HEK293 (cell line): ENCODE data around the gene C17orf50.

Source experiments
- CTCF ChIA-PET: fragments of 350-600 bp; formaldehyde crosslinking; extraction: SDS; loops from one replicate; lab custom pipeline; 2021; ENCODE audit warnings: antibody characterized with exemption; lab: Yijun Ruan, JAX
- POLR2A ChIA-PET: fragments of 300-600 bp; formaldehyde crosslinking; extraction: SDS; loops from one replicate; lab custom pipeline; 2020; ENCODE audit warnings: antibody characterized with exemption, inconsistent platforms; lab: Yijun Ruan, JAX
- H3K27ac ChIP-seq: fragments of 200-500 bp; sonication (Bioruptor generic); 2 replicates; pipeline ENCODE4 v1.5.1; 2014; ENCODE audit warnings: low read depth, low read length, control low read depth, inconsistent platforms; ENCODE audit errors: extremely low read depth
- H3K36me3 ChIP-seq, 2 experiments: fragments of 200-500 bp in 1 of 2; sonication (Bioruptor generic) in 1 of 2; 1 replicate in 1 of 2; 2 replicates in 1 of 2; pipeline ENCODE4 v1.5.1; 2014 to 2017; ENCODE audit warnings: inconsistent platforms in 2 of 2, low read length in 2 of 2; ENCODE audit not compliant: control insufficient read depth in 2 of 2, insufficient read depth in 1 of 2
- H3K4me1 ChIP-seq: fragments of 200-500 bp; sonication (Bioruptor generic); 2 replicates; pipeline ENCODE4 v1.5.1; 2014; ENCODE audit warnings: mild to moderate bottlenecking, low read length, inconsistent platforms; ENCODE audit not compliant: control insufficient read depth, insufficient read depth
- H3K4me3 ChIP-seq: 2 replicates; pipeline ENCODE4 v1.5.1; 2011; ENCODE audit warnings: low read depth, mild to moderate bottlenecking, control low read depth, low read length, moderate library complexity
- H3K9me3 ChIP-seq: fragments of 200-500 bp; sonication (Bioruptor generic); 2 replicates; pipeline ENCODE4 v1.5.1; 2014; ENCODE audit warnings: low read depth, low read length, inconsistent platforms; ENCODE audit not compliant: control insufficient read depth, insufficient read depth
- ELK4 ChIP-seq: IDR thresholded peaks from 2 replicates; pipeline ENCODE4 v1.6.1; 2011; ENCODE audit warnings: mild to moderate bottlenecking, low read depth, low read length, borderline replicate concordance
- GFI1B ChIP-seq: fragments of 450-650 bp; formaldehyde crosslinking; IDR thresholded peaks from 2 replicates; pipeline ENCODE4 v1.5.1; 2016; ENCODE audit warnings: missing biosample characterization, missing genetic modification characterization
- MZF1 ChIP-seq: fragments of 450-650 bp; formaldehyde crosslinking; IDR thresholded peaks from 2 replicates; pipeline ENCODE4 v1.5.1; 2017; ENCODE audit warnings: missing biosample characterization, missing genetic modification characterization, borderline replicate concordance
- PRDM10 ChIP-seq: fragments of 450-650 bp; formaldehyde crosslinking; IDR thresholded peaks from 2 replicates; pipeline ENCODE4 v1.5.1; 2016; ENCODE audit warnings: missing biosample characterization, missing genetic modification characterization
- REPIN1 ChIP-seq: fragments of 450-650 bp; formaldehyde crosslinking; IDR thresholded peaks from 2 replicates; pipeline ENCODE4 v1.5.1; 2017; ENCODE audit warnings: missing biosample characterization, missing genetic modification characterization, low read depth
- SP7 ChIP-seq: fragments of 450-650 bp; formaldehyde crosslinking; IDR thresholded peaks from 2 replicates; pipeline ENCODE4 v1.5.1; 2016; ENCODE audit warnings: missing biosample characterization, missing genetic modification characterization
- ZIC2 ChIP-seq: fragments of 450-650 bp; formaldehyde crosslinking; IDR thresholded peaks from 2 replicates; pipeline ENCODE4 v1.5.1; 2016; ENCODE audit warnings: missing biosample characterization, missing genetic modification characterization
- ZNF10 ChIP-seq: fragments of 450-650 bp; formaldehyde crosslinking; IDR thresholded peaks from 2 replicates; pipeline ENCODE4 v1.5.1; 2017; ENCODE audit warnings: missing biosample characterization, missing genetic modification characterization
- ZNF121 ChIP-seq: fragments of 450-650 bp; formaldehyde crosslinking; IDR thresholded peaks from 2 replicates; pipeline ENCODE4 v1.5.1; 2016; ENCODE audit warnings: missing biosample characterization, missing genetic modification characterization
- ZNF146 ChIP-seq: fragments of 450-650 bp; formaldehyde crosslinking; IDR thresholded peaks from 2 replicates; pipeline ENCODE4 v1.5.1; 2016; ENCODE audit warnings: missing biosample characterization, missing genetic modification characterization
- ZNF169 ChIP-seq: fragments of 450-650 bp; formaldehyde crosslinking; IDR thresholded peaks from 2 replicates; pipeline ENCODE4 v1.5.1; 2016; ENCODE audit warnings: missing biosample characterization, missing genetic modification characterization
- ZNF23 ChIP-seq: fragments of 450-650 bp; formaldehyde crosslinking; IDR thresholded peaks from 2 replicates; pipeline ENCODE4 v1.5.1; 2016; ENCODE audit warnings: missing biosample characterization, missing genetic modification characterization, borderline replicate concordance
- ZNF24 ChIP-seq: fragments of 450-650 bp; formaldehyde crosslinking; IDR thresholded peaks from 2 replicates; pipeline ENCODE4 v1.5.1; 2016; ENCODE audit warnings: missing biosample characterization, missing genetic modification characterization
- ZNF266 ChIP-seq: fragments of 450-650 bp; formaldehyde crosslinking; IDR thresholded peaks from 2 replicates; pipeline ENCODE4 v1.5.1; 2016; ENCODE audit warnings: missing biosample characterization, missing genetic modification characterization, low read depth
- ZNF311 ChIP-seq: fragments of 450-650 bp; formaldehyde crosslinking; IDR thresholded peaks from 2 replicates; pipeline ENCODE4 v1.5.1; 2017; ENCODE audit warnings: missing biosample characterization, missing genetic modification characterization, borderline replicate concordance
- ZNF423 ChIP-seq: fragments of 450-650 bp; formaldehyde crosslinking; IDR thresholded peaks from 2 replicates; pipeline ENCODE4 v1.5.1; 2016; ENCODE audit warnings: missing biosample characterization, missing genetic modification characterization
- ZNF426 ChIP-seq: fragments of 450-650 bp; formaldehyde crosslinking; IDR thresholded peaks from 2 replicates; pipeline ENCODE4 v1.5.1; 2017; ENCODE audit warnings: missing biosample characterization, missing genetic modification characterization, mild to moderate bottlenecking, inconsistent platforms, moderate library complexity
- ZNF548 ChIP-seq: fragments of 450-650 bp; formaldehyde crosslinking; IDR thresholded peaks from 2 replicates; pipeline ENCODE4 v1.5.1; 2016; ENCODE audit warnings: missing biosample characterization, missing genetic modification characterization
- ZNF664 ChIP-seq: fragments of 450-650 bp; formaldehyde crosslinking; IDR thresholded peaks from 2 replicates; pipeline ENCODE4 v1.5.1; 2016; ENCODE audit warnings: missing biosample characterization, missing genetic modification characterization
- ZNF747 ChIP-seq: fragments of 450-650 bp; formaldehyde crosslinking; IDR thresholded peaks from 2 replicates; pipeline ENCODE4 v1.5.1; 2016; ENCODE audit warnings: missing biosample characterization, missing genetic modification characterization
- ZNF785 ChIP-seq: fragments of 450-650 bp; formaldehyde crosslinking; IDR thresholded peaks from 2 replicates; pipeline ENCODE4 v1.5.1; 2016; ENCODE audit warnings: missing biosample characterization, missing genetic modification characterization
- ZNF843 ChIP-seq: fragments of 450-650 bp; formaldehyde crosslinking; IDR thresholded peaks from 2 replicates; pipeline ENCODE4 v1.5.1; 2016; ENCODE audit warnings: missing biosample characterization, missing genetic modification characterization
- ZSCAN23 ChIP-seq: fragments of 450-650 bp; formaldehyde crosslinking; IDR thresholded peaks from 2 replicates; pipeline ENCODE4 v1.5.1; 2016; ENCODE audit warnings: missing biosample characterization, missing genetic modification characterization
- ZSCAN30 ChIP-seq: fragments of 450-650 bp; IDR thresholded peaks from 2 replicates; pipeline ENCODE4 v1.5.1; 2018; ENCODE audit warnings: missing biosample characterization, mild to moderate bottlenecking, missing genetic modification characterization, moderate library complexity
- TF ChIP-seq, protein P1 (sequence below): fragments of 450-650 bp; formaldehyde crosslinking; IDR thresholded peaks from 2 replicates; pipeline ENCODE4 v1.5.1; 2017; ENCODE audit warnings: missing biosample characterization, missing genetic modification characterization
- TF ChIP-seq, protein P2 (sequence below): fragments of 450-650 bp; formaldehyde crosslinking; IDR thresholded peaks from 2 replicates; pipeline ENCODE4 v1.5.1; 2016; ENCODE audit warnings: missing biosample characterization, missing genetic modification characterization

C17orf50 gene

GRCh38 chr17:35804658-35805192 lies 44.0 kb downstream of the C17orf50 start (continued):
- TF ChIP-seq ZNF169 (tag by site-specific recombination) (no peak), ZSCAN30 (tag by site-specific recombination) (peak; percentile 50; the same call in 1 of the 2 replicates), ZNF747 (tag by site-specific recombination) (no peak), PRDM10 (tag by site-specific recombination) (peak; percentile 48), ZNF266 (no peak), ZIC2 (tag by site-specific recombination) (peak; percentile 30; the same call in 1 of the 2 replicates), ZNF548 (no peak), ZNF664 (no peak), ZNF10 (no peak), ZNF843 (no peak), ZNF423 (tag by site-specific recombination) (no peak)

- Histone ChIP-seq H3K9me3 (no peaks in the 10 kb centered on the region), H3K27ac (peak overlapping the region; percentile 96; the same call in 1 of the 2 replicates), H3K36me3 (peaks cover 9 to 19% of the 10 kb centered on the region in 2 experiments), H3K4me3 (no peak overlapping the region), H3K4me1 (peaks cover 13% of the 10 kb centered on the region)
- POLR2A ChIA-PET, result interaction anchor here (1.4 to 3.2 kb wide), 7 partner anchors 11 to 434 kb away, joined by 4 to 85 read pairs (median 14); partner anchors contain the start of genes MMP28, PEX12 and SLFN11
- TF ChIP-seq ZSCAN23 (no peak), REPIN1 (tag by site-specific recombination) (no peak), ZNF426 (no peak)
- CTCF ChIA-PET, result interaction anchor here (0.5 to 5.8 kb wide), 21 partner anchors 11 to 321 kb away, joined by 3 to 118 read pairs (median 5); partner anchors contain the start of genes MMP28 and PEX12
Observed at GRCh38 chr17:35807371-35808144, 46.9 kb downstream of the C17orf50 start.

DNA sequence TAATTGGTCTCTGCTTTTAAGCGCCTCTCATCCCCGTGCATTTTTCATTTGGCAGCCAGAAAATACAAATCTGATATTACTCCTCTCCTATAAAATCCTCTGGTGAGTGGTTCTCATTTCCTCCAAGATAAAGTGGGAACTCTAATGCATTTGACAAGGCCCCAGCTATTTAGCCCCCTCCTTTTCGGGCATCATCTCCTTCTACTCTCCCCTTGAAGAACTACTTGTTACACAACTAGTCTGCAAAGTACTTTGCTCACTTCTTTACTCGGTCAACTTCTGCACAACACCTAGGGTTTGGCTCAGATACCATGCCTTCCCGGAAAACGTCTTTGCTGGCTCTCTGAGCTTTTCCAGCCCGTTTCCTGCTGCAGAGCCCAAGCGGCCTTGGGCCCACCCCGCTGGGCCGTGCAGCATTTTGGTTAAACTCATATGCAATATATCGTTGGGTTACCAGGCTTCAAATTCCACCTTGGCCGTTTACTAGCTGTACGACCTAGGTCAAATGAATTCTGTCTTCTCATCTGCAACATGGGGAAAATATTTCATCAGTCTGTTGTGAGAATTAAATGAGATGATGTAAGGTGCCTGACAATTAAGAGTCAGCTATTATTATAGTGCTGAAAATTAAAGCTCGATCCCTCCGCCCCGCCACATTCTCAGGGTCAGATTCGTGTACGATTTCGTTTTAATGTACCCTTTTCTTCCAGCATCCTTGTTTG lies 47.7 kb downstream of the C17orf50 start:
- H3K4me3 ChIP-seq, result peak overlapping the region; percentile 66
- peak overlapping the region; percentile 96 for H3K27ac ChIP-seq
- H3K36me3 ChIP-seq, result peaks cover 14 to 25% of the 10 kb centered on the region in 2 experiments
- POLR2A ChIA-PET, result interaction anchor here (0.6 to 3.2 kb wide), 39 partner anchors 8 to 745 kb away, joined by 3 to 85 read pairs (median 5); partner anchors contain the start of genes MMP28, PEX12, RASL10B and RDM1
- CTCF ChIA-PET, result interaction anchor here (0.5 to 5.8 kb wide), 30 partner anchors 9 to 322 kb away, joined by 3 to 118 read pairs (median 4); partner anchors contain the start of genes C17orf50 and PEX12
- H3K9me3 ChIP-seq, result no peaks in the 10 kb centered on the region
- H3K4me1 ChIP-seq, result peaks cover 15% of the 10 kb centered on the region
- TF ChIP-seq ZNF785 (tag by site-specific recombination), result no peak
- no peak for TF ChIP-seq GFI1B (tag by site-specific recombination)
- no peak for TF ChIP-seq ZNF146 (tag by site-specific recombination)
- no peak for TF ChIP-seq SP7
- no peak for TF ChIP-seq MZF1
- no peak for TF ChIP-seq ELK4
- TF ChIP-seq ZNF23 (tag by site-specific recombination), result no peak
- TF ChIP-seq, protein P1, sequence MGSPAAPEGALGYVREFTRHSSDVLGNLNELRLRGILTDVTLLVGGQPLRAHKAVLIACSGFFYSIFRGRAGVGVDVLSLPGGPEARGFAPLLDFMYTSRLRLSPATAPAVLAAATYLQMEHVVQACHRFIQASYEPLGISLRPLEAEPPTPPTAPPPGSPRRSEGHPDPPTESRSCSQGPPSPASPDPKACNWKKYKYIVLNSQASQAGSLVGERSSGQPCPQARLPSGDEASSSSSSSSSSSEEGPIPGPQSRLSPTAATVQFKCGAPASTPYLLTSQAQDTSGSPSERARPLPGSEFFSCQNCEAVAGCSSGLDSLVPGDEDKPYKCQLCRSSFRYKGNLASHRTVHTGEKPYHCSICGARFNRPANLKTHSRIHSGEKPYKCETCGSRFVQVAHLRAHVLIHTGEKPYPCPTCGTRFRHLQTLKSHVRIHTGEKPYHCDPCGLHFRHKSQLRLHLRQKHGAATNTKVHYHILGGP (tag by site-specific recombination), result no peak
- no peak for TF ChIP-seq ZNF121 (tag by site-specific recombination)
- TF ChIP-seq ZNF24 (tag by site-specific recombination), result no peak; the same call in 1 of the 2 replicates
- TF ChIP-seq, protein P2, sequence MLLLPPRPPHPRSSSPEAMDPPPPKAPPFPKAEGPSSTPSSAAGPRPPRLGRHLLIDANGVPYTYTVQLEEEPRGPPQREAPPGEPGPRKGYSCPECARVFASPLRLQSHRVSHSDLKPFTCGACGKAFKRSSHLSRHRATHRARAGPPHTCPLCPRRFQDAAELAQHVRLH (tag by site-specific recombination), result no peak
- TF ChIP-seq ZNF311 (tag by site-specific recombination), result no peak
